Left lobe of liver (tissue), 2 donors: ENCODE measurements around the gene ZNF414. TPM values are rescaled to one million over a fixed set of nuclear protein-coding genes. Genes with fewer than 3 reads are reported as not detected.

Source experiments
- ATAC-seq: fragments of 200-7000 bp; cut with Tn5 transposase; one replicate; pipeline ENCODE4 v1.9.1; 2020; ENCODE audit warnings: mild to moderate bottlenecking, moderate library complexity
- DNase-seq: peaks from one replicate; pipeline ENCODE4 v3.0.0-alpha.2; 2020; ENCODE audit warnings: low spot score
- total RNA-seq: library from RNA; stranded (reverse); gene quantifications from one replicate; pipeline ENCODE4 v1.2.1, GENCODE V29; 2021
- donor health status: DM: no; HTN: no; CAD: no; lungs with moderate emphysema.
- donor health status: DM: no; HTN: yes; CAD: no.

Gene ZNF414
- total RNA-seq, 1 donor from 2014 or later: 12.0 TPM

- DNase-seq (no peak), ATAC-seq (no peak)
Measured at GRCh38 chr19:8468761-8469373, 45.1 kb downstream of the ZNF414 start.

- peak; percentile 65 for ATAC-seq
- DNase-seq: no peak
Measured at GRCh38 chr19:8468124-8468523, 45.8 kb downstream of the ZNF414 start.

- ATAC-seq (no peak), DNase-seq (no peak)
Measured at GRCh38 chr19:8466018-8466417, 47.9 kb downstream of the ZNF414 start.

- no peak for DNase-seq
- ATAC-seq: no peak
Measured at GRCh38 chr19:8463365-8463764, 50.6 kb downstream of the ZNF414 start.

GRCh38 chr19:8462571-8462970, 51.4 kb downstream of the ZNF414 start:
- DNase-seq (no peak), ATAC-seq (no peak)

- no peak for DNase-seq
- ATAC-seq: no peak
Measured at GRCh38 chr19:8461891-8462290, 52.1 kb downstream of the ZNF414 start.

GRCh38 chr19:8461376-8461775, 52.6 kb downstream of the ZNF414 start:
- DNase-seq (no peak), ATAC-seq (no peak)

- ATAC-seq (no peak), DNase-seq (no peak)
Measured at GRCh38 chr19:8460516-8461298, 53.3 kb downstream of the ZNF414 start.

Other genes starting within 250 kb of the ZNF414 start
- gene CD320, start 205.8 kb downstream of the ZNF414 start, total RNA-seq: 16.3 TPM
- 28.5 TPM for gene NDUFA7, start 192.8 kb downstream of the ZNF414 start, total RNA-seq
- gene RPS28, start 192.7 kb downstream of the ZNF414 start, total RNA-seq: 653 TPM
- gene KANK3, start 170.9 kb downstream of the ZNF414 start, total RNA-seq: 7.2 TPM
- gene ANGPTL4, start 150.0 kb downstream of the ZNF414 start, total RNA-seq: 64.2 TPM
- gene RAB11B, start 123.8 kb downstream of the ZNF414 start, total RNA-seq: 57.5 TPM
- 44.6 TPM for gene MARCHF2, start 100.9 kb downstream of the ZNF414 start, total RNA-seq
- gene HNRNPM, start 69.2 kb downstream of the ZNF414 start, total RNA-seq: 66.9 TPM
- gene PRAM1, start 11.5 kb downstream of the ZNF414 start, total RNA-seq: 1.7 TPM
- gene MYO1F, start 63.3 kb upstream of the ZNF414 start, total RNA-seq: 9.5 TPM
- 12.0 TPM for gene ADAMTS10, start 96.5 kb upstream of the ZNF414 start, total RNA-seq
- not detected for gene NFILZ, start 116.5 kb upstream of the ZNF414 start, total RNA-seq
- not detected for gene ACTL9, start 184.6 kb upstream of the ZNF414 start, total RNA-seq
- gene OR2Z1, start 207.5 kb upstream of the ZNF414 start, total RNA-seq: not detected